T-helper 1 cell treated with Interleukin-12 subunit alpha and Interleukin-12 subunit beta and Interleukin-4 antibody, amounts not matched to agents 30 ng/mL and 1 ng/mL, for 36 hours (primary cell): ENCODE measurements around the gene LINGO4. TPM values are rescaled to one million over a fixed set of nuclear protein-coding genes. Genes with fewer than 3 reads are reported as not detected.

Source experiments
- intact Hi-C: fragments of 100-400 bp; cut with micrococcal nuclease; formaldehyde crosslinking; loops from one replicate; pipeline ENCODE4 v1.15.1; 2024
- total RNA-seq: library from RNA; stranded (reverse); gene quantifications from 2 replicates; pipeline ENCODE4 v1.2.3, GENCODE V29; 2022

LINGO4 gene, protein sequence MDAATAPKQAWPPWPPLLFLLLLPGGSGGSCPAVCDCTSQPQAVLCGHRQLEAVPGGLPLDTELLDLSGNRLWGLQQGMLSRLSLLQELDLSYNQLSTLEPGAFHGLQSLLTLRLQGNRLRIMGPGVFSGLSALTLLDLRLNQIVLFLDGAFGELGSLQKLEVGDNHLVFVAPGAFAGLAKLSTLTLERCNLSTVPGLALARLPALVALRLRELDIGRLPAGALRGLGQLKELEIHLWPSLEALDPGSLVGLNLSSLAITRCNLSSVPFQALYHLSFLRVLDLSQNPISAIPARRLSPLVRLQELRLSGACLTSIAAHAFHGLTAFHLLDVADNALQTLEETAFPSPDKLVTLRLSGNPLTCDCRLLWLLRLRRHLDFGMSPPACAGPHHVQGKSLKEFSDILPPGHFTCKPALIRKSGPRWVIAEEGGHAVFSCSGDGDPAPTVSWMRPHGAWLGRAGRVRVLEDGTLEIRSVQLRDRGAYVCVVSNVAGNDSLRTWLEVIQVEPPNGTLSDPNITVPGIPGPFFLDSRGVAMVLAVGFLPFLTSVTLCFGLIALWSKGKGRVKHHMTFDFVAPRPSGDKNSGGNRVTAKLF
- total RNA-seq = 0.10 and 0.12 TPM in 2 replicates

GRCh38 chr1:151805066-151805820, at the start of gene LINGO4:
Gene LINGO4 (minus strand): TSS chr1:151805419. CDS start chr1:151802704, 2,715 bp downstream.
- intact Hi-C loops = no loop called here

GRCh38 chr1:151854658-151855057, 49.4 kb upstream of the LINGO4 start:
- intact Hi-C loops = no loop called here

DNA sequence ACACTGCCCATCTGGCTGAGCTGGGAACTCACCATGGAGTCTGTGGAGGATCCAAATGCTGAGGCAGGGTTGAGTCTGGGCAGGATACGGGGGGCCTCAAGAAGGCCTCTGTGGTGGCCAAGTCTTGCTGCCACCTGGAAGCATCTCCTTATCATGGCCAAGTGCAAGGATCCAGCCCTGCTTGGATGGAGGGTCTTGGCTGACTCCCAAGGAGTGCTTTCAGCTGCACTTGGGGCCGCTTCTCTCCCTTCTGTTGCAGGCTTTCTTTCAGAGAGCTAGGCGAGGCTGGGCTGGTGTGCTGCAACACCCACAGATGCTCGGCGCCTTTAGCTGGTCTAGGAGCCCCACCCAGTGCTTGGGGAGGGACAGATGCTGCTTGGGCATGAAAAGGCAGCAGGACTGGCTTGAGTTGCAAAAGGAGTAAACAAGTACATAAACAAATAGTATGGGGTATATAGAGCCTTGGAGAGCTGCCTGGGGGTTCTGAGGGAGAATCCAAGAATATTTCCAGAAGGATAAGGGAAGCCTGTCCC, 48.3 kb upstream of the LINGO4 start, which contains the start of gene THEM5:
TSS of gene THEM5 (minus strand) at position 302 of the 533 bp plus-strand sequence. CDS start at position 155, 147 bp downstream.
- intact Hi-C loops = no loop called here

DNA sequence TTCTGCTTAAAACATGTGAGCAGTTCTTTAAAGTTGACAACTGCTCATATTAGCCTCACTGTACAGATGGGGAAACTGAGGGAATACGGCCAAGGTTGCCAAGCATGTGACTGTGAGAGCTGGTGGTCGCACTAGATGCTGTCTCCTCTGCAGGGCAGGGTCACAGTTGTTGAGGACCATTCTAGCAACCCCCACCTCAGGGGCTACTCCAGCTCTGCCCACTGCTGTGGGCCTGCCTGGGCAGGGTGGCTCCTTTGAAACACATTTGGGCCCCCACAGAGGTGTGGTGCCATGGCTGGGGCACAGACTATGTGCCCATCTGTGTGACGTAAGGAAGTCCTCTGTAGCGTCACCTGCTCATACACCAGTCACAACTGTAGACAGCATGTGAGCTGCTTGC, 47.5 kb upstream of the LINGO4 start:
- intact Hi-C loops = no loop called here

DNA sequence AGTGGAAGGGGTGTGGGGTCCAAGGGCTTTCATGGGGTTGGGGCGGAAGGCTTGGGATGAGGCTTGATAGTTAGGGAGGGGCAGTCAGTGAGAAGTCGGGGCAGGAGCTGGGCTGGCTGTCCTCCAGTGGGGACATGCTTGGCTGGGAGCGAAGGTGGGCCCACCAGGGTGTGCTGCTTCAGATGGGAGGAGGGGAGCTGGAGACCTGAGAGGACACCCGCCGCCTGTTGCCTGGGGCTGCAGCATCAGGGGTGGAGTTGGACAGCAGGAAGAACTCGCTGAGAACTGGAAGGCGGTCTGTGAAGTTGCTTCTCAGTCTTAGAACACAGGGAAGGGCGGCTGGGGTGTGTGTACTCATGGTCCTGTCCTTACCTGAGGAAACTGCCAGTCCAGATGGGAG, 46.7 kb upstream of the LINGO4 start:
- intact Hi-C loops = no loop called here

GRCh38 chr1:151849871-151850270, 44.7 kb upstream of the LINGO4 start:
- intact Hi-C loops = no loop called here

- intact Hi-C loops = no loop called here
These were observed 43.9 kb upstream of the LINGO4 start for GRCh38 chr1:151849126-151849525.

DNA sequence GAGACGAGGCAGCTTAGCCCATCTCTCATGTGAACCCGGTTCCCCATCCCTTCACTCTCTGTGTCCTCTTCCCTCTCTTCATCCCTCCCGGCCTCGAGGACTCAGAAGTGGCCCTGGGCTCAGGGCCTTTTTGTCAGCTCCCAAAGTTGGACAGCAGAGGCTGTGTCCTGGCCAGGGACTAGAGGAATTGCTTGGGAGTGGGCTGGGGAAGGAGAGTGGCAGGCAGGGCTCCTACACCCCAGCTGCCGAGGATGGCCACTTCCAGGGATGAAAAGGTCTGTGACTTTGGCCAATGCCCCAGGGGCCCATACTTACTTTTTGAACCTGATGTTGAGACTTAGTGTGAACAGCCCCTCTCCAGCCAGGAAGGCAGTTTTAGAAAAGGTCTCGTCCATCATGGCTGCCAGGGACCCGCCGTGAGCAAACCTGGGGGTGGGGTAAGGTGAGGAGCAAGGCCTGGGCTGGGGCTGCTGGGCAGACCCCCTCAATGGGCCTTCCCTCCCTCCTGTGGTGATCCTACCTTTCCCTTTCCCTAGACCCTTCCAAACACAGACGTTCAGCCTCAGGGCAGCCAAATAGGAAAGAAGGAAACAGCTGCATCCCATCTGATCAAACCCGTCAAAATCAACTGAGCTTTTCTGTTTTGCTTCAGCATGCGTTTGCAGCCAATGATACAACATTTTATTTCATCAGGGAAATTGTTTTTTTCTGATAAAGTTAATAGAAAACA, 42.8 kb upstream of the LINGO4 start:
- intact Hi-C loops = no loop called here

- intact Hi-C loops = no loop called here
These were observed 41.5 kb upstream of the LINGO4 start for GRCh38 chr1:151846686-151847237.

- intact Hi-C loops = no loop called here
These were observed 40.9 kb upstream of the LINGO4 start for GRCh38 chr1:151846062-151846568.

GRCh38 chr1:151843398-151843797, 38.2 kb upstream of the LINGO4 start:
- intact Hi-C loops = no loop called here

GRCh38 chr1:151841141-151841540, 35.9 kb upstream of the LINGO4 start:
- intact Hi-C loops = no loop called here

GRCh38 chr1:151840421-151840820, 35.2 kb upstream of the LINGO4 start:
- intact Hi-C loops = no loop called here

DNA sequence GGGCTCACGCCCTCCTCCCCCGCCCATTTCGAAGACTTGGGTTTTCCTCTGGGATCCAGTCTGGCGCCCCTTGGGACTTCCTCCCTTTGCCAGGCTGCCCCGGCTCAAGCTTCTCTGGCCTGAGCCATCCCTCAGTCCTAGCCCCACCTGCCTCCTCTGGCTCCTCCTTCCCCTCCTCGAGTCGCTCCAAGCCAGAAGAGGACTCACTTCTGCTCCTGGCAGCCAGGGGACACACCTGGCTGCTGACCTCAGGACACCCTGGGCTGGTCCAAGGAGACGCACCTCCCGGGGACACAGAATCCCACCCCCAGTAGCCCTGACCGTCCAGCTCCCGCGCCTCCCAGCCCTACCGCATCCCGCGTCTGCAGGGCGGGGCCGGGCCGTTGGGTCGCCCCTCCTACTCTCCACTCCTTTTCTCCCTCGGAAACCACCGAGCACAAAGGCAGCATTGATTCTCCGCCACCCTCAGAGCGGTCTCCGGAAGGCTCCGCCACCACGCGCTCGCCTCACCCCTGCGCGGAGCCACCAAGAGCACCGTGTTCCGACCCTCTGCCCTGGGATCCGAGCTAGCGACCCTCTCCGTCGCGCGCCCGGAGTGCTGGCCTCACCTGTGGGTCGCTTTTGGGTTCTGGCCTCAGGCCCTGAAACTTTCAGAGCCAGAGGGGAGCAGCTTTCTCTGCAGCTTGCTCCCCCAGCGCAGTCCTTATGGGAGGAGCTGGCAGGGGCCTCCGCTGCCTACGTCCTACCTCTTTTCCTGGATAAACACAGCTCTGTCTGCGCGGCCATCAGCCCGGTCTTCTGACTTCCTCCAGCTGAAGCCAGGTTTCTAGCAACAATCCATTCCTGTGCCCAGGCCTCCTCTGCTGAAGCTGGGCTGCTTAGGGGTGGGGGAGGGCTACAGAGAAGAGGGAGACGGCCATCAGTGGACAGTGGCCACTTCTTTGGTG, 34.5 kb upstream of the LINGO4 start, which contains the start of gene C2CD4D:
TSS of gene C2CD4D (minus strand) at position 364 of the 947 bp plus-strand sequence. CDS start 831 bp downstream, outside the sequence.
- intact Hi-C loops = loop anchor here (1.0 to 5.0 kb wide), 7 partner anchors 69 to 618 kb away; partner anchors contain the start of genes POGZ, RFX5, RIIAD1 and SNX27

DNA sequence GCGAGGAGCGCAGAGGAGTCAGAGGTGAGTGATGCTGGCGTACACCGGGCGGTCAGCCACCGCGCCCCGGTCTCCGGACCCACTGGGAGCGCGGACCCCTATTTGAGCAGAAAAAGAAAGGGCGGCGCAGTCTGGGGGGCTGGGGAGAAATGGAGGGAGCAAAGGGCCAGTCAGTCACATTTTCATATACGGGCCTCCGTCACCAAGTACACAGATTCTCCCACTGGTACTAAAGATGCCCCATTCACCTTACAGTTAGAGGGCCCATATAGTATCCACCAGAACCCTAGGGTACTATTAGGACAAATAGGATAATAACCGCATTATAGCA, 33.8 kb upstream of the LINGO4 start:
- intact Hi-C loops = loop anchor here (1.0 to 5.0 kb wide), 7 partner anchors 70 to 618 kb away; partner anchors contain the start of genes POGZ, RFX5, RIIAD1 and SNX27

DNA sequence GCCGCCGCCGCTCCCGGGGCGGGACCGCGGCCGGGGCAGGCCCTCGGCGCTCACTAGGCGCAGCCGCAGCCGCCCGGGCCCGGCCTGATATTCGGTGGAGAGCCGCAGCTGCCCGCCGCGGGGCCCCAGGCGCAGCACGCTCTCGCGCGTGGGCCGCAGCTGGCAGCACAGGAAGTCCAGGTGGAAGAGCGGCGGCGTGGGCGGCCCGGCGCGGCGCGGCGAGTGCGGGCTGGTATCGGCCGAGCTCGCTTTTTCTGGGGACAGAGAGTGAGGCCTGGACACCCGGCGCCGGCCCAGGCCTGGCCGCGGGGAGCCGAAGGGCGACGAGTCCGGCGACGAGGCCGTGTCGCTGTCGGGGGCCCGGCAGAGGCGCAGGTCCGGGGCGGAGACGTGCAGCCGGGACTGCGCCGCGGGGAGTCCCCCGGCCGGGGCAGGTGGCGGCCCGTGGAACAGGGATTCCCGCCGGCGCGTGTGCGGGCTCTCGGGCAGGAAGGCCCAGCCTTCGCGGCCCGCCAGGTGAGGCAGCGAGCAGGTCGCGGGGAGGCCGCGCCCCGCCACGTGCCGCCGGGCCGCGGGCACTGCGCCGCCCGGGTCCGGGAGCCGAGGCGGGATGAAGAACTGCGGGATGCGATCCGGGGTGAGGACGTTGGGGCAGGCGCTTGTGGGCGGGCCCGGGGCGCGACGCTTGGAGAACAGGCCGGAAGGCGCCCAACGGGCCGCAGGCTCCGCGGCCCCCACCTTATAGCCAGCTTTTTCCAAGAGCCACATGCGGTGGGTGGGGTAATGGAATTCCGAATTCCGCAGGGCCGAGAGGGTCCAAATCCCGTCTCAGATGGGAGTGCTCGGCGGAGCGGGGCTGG, 33.2 kb upstream of the LINGO4 start:
- intact Hi-C loops = loop anchor here (1.0 to 5.0 kb wide), 7 partner anchors 70 to 619 kb away; partner anchors contain the start of genes POGZ, RFX5, RIIAD1 and SNX27

DNA sequence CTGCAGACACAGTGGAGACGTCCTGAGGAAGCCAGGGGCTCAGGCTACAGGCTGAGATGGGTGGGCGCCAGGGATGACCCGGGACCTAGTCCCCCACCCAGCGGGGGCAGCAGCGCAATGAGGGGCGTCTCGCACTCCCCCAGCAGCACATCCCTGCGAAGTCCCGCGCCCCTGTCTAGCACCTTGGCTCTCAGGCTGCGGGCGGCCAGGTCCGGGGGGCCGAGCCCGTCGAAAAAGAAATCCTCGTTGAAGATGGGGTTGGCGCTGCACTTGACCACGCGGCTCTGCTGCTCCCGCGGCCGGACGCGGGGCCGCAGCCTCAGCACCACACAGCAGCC, 32.6 kb upstream of the LINGO4 start:
- intact Hi-C loops = loop anchor here (1.0 to 5.0 kb wide), 8 partner anchors 9 to 619 kb away; partner anchors contain the start of genes POGZ, RFX5, RIIAD1 and SNX27

GRCh38 chr1:151837197-151837596, 32.0 kb upstream of the LINGO4 start:
- intact Hi-C loops = loop anchor here (1.0 to 5.0 kb wide), 7 partner anchors 8 to 620 kb away; partner anchors contain the start of genes POGZ, RFX5, RIIAD1 and SNX27
